Epithelial cell of esophagus (primary cell): ENCODE measurements around the gene MAP3K4.

ENCODE experiments used
- DNase-seq: peaks from one replicate; pipeline ENCODE4 v3.0.0; 2010; ENCODE audit warnings: low read depth
- H3K4me3 ChIP-seq: 2 replicates; pipeline ENCODE4 v1.5.1; 2011; ENCODE audit warnings: mild to moderate bottlenecking, low read length, control low read depth
- CTCF ChIP-seq: IDR thresholded peaks from 2 replicates; pipeline ENCODE4 v1.5.1; 2011; ENCODE audit warnings: low read depth, mild to moderate bottlenecking, low read length, control low read depth, inconsistent platforms; ENCODE audit not compliant: insufficient read depth; ENCODE audit errors: missing control alignments

The MAP3K4 gene

GRCh38 chr6:161008245-161008644 lies 16.7 kb downstream of the MAP3K4 start:
- no peak for TF ChIP-seq CTCF
- no peak for DNase-seq
- H3K4me3 ChIP-seq, result no peak overlapping the region

- no peak overlapping the region for H3K4me3 ChIP-seq
- no peak for TF ChIP-seq CTCF
- DNase-seq, result no peak
These were observed 18.4 kb downstream of the MAP3K4 start for GRCh38 chr6:161009991-161010390.

- peak; percentile 75 for DNase-seq
- no peak overlapping the region for H3K4me3 ChIP-seq
- no peak for TF ChIP-seq CTCF
These were observed 18.8 kb downstream of the MAP3K4 start for GRCh38 chr6:161010418-161010817.

GRCh38 chr6:161011492-161012480 lies 20.2 kb downstream of the MAP3K4 start:
- no peak for TF ChIP-seq CTCF
- peak; percentile 15 for DNase-seq
- H3K4me3 ChIP-seq, result no peak overlapping the region

- DNase-seq, result no peak
- no peak overlapping the region for H3K4me3 ChIP-seq
- no peak for TF ChIP-seq CTCF
These were observed 22.1 kb downstream of the MAP3K4 start for GRCh38 chr6:161013695-161014094.

GRCh38 chr6:161017766-161018564 lies 26.4 kb downstream of the MAP3K4 start:
- no peak for DNase-seq
- TF ChIP-seq CTCF, result no peak

More at GRCh38 chr6:161017766-161018564, 26.4 kb downstream of the MAP3K4 start:
- H3K4me3 ChIP-seq, result no peak overlapping the region
